SH-SY5Y (cell line): ENCODE results near the gene HSPB1.

ENCODE experiments used
- GATA2 ChIP-seq: IDR thresholded peaks from 2 replicates; pipeline ENCODE4 v1.6.1; 2011; ENCODE audit warnings: mild to moderate bottlenecking, low read depth, low read length
- GATA3 ChIP-seq: IDR thresholded peaks from 2 replicates; pipeline ENCODE4 v1.6.1; 2011; ENCODE audit warnings: low read depth, mild to moderate bottlenecking, low read length, moderate library complexity

- TF ChIP-seq GATA2: no peak
- no peak for TF ChIP-seq GATA3
These were observed 44.3 kb downstream of the HSPB1 start for GRCh38 chr7:76346778-76347177.
